NCI-H1105 treated with DMSO at 0.1 percent for 48 hours (cell line): ENCODE results near the gene OR7A5.
"Not testable (repeated sequence)": the region's sequence is repeated elsewhere in the genome, so short reads cannot be mapped to it uniquely, and the experiment has no call there.

ENCODE experiments used
- DNase-seq: peaks from one replicate; lab custom pipeline; 2025; lab: John Stamatoyannopoulos, UW

The OR7A5 gene

DNA sequence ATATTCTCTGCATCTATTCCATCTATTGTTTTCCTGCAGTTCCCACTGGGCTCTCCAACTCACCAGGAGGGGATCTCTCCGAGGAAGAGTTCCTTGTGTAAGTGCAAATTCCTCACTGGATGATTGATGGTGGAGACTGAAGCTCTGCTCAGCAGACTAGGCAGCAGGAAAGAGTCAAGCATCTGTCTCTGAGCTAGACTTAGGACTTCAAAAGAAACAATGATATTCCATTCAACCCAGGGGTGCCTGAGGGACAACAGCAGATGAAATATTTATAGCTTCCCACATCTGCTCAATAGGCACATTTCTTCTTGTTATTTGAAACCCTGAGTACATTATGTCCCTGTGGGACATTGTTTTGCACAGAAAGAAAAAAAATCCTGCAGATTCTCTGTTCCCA, at the start of gene OR7A5, which contains the start of gene OR7C1:
TSS of gene OR7A5 (minus strand) at position 175 of the 400 bp plus-strand sequence. CDS start 6,944 bp downstream, outside the sequence.
TSS of gene OR7C1 (minus strand) at position 175 of the 400 bp plus-strand sequence. CDS start 35,049 bp downstream, outside the sequence.
- DNase-seq, result no peak

DNA sequence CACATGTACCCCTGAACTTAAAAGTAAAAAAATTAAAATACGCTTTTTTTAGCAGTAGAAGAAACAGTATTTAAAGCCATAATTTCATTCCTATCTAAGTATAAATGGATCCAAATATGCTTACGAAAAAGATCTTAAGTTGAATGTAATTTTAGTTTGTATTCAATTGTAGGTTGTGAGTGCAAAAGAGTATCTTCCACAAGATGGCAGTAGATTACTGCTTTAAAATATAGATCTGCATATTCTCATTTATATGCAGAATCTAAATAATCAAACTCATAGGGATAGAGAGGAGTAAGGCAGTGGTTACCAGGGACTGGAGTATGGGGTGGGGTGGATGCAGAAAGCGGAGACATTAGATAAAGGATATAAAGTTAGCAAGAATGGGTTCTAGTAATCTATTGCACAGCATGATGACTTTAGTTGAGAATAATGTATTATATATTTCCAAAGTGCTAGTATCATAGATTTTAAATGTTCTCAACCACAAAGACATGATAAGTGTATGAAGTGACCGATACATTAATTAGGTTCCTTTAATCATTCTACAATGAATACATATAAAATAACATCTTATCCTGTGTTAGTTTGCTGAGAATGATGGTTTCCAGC, 36.7 kb upstream of the OR7A5 start:
- DNase-seq, result no peak

DNA sequence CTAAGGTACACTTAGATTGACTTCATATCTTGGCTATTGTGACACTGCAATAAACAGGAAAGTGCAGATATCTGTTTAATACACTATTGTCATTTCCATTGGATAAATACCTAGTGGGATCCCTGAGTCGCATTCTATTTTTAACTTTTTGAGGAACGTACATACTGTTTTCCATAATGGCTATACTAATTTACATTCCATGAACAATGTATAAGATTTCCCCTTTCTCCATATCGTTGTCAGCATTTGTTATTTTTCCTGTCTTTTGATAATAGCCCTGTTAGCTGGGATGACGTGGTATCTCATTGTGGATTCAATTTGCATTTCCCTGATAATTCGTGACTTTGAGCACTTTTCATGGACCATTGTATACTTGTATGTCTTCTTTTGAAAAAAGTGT, 33.5 kb upstream of the OR7A5 start:
- DNase-seq, result no peak

DNA sequence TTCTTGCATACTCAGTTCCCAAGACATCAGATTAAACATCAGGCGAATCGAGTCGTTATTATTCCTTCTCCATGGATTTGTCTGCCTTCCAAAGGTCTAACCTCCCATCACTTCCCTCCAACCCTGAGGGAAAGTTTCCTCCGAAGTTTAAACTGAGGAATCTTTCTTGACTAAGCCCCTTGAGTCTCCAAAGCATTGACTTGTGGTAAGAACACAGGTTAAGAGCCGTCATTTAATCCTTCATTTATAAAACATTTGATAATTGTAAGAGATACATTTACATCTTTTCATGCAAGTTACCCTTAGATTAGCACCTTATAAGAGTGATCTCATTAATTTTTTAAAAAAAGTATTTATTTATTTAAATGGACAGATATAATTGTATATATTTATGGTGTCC, 13.8 kb upstream of the OR7A5 start, which contains the start of gene OR7A10:
TSS of gene OR7A10 (minus strand) at position 101 of the 400 bp plus-strand sequence. CDS start 7,045 bp downstream, outside the sequence.
- DNase-seq, result no peak

DNA sequence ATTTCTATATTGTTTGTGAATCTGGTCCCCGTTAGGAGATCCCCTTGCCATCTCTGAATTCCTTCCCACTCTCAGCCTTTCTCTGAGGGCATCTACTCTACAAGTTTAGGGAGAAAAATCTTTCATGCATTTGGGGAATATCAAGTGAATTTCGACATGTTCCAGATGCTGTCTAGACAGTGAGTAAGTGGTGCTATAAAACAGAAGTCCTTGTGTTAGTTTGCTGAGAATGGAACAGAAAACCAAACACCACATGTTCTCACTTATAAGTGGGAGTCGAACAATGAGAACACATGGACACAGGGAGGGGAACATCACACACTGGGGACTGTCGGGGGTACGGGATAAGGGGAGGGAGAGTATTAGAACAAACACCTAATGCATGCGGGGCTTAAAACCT, 8.6 kb upstream of the OR7A5 start:
- DNase-seq, result no peak

DNA sequence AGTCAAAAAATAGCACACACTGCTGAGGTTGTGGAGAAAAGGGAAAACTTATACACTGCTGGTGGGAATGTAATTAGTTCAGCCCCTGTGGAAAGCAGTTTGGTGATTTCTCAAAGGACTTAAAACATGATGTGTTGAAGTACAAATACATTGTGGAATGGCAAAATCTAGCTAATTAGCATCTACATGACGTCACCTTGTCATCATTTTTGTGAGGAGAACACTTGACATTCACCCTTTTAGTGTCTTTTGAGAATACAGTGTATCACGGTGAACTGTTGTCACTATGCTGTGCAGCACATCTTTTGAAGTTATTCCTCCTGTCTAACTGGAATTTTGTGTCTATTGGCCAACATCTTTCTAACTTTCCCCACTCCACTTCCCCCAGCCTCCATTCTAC, 8.2 kb upstream of the OR7A5 start:
- DNase-seq, result no peak

DNA sequence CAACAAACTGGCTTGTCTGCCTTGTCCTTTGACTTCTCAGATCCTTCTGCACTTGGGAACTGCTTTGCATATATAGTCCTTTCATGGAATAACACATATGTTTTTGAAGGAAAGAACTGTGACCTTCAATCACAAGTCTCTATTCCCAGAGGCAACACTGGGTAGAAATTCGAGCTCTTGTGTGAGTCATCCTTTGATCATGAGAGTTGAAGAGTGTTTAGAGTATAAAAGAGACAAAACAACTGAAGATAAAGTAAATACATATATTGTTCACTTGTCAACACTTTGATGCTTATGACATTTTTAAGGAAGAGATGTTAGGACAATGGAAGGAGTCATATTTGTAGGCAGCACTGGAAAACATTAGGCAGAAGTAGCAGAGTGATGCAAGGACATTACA, 5.2 kb upstream of the OR7A5 start:
- no peak for DNase-seq

DNA sequence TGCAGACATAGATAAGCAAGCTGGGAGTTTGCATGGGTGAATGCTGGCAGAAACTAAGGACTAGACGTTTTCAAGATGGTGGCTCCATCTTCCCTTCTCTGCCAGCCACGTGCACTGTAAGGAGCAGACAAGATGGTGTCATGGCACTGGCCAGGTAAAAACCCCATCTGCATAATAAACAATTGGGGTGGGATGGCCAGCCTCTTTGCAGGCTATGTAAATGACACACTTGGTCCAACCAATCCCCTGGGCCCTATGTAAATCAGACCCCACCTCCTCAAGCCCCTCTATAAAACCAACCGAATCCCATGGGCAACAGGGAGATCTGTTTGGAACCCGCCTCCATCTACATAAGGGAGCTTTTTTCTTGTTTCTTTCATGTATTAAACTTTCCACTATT, 2.4 kb upstream of the OR7A5 start:
- DNase-seq, result no peak

DNA sequence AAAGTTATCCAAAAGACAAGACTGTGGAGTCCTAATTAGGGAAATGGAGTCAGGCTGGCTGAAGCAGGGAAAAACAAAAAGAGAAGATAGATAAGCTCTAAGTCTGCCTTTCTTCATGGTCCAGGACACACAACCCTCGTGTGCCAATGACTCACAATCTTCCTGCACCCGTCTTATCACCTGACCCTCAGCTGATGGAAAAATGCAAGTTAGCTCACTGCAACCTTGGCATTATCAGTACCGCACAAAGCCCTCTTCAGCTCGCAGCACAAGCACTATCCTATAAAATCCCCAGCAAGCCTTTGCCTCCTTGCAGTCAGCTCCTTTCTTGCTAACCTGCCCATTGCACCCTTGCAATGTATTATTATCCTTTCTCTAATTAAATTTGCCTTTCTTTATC, 4.3 kb downstream of the OR7A5 start:
- no peak for DNase-seq

DNA sequence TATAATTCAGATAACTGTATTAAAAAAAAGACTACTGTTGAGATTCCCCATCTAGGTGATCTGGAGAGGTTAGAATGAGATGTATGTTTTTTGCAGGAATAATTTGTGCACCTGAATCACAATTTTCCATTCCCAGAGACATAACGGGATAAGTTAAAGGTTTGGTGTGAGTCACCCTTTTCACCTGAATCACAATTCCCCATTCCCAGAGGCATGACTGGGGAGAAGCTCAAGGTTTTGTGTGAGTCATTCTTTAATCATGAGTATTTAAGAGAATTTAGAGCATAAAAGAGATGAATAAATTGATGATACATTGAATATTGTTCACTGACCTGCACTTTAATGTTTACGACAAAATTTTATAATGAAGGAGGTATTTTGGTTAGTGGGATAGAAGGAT, 9.0 kb downstream of the OR7A5 start:
- no peak for DNase-seq

DNA sequence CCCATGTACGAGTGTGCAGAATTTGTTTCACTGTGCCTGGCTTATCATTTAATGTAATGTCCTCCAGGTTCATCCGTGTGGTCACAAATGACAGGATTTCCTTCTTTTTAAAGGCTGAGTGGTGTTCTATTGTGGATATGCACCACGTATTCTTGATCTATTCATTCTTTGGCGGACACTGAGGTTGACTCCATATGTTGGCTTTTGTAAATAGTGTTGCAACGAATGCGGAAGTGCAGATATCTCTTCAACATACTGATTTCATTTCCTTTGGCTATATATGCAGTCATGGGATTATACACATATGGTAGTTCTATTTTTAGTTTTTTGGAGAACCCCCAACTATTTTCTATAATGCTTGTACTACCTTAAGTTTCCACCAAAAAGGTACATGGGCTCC, 13.0 kb downstream of the OR7A5 start:
- no peak for DNase-seq

DNA sequence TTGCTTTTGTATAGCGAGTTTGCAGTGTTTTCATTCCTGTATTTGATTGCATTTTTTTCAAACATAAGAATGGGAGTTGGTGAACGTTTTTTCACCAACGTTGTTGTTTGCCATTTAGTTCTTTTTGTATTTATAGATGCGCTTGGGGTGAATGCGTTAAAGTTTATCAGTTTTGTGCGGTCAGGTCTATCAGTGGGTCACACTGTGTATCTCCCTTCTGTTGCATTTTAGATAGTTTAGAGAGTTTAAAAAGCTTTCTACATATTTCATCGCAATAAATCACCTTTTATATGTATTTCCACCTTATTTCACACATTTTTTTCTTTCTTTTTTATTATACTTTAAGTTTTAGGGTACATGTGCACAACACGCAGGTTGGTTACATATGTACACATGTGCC, 16.4 kb downstream of the OR7A5 start:
- DNase-seq, result no peak

DNA sequence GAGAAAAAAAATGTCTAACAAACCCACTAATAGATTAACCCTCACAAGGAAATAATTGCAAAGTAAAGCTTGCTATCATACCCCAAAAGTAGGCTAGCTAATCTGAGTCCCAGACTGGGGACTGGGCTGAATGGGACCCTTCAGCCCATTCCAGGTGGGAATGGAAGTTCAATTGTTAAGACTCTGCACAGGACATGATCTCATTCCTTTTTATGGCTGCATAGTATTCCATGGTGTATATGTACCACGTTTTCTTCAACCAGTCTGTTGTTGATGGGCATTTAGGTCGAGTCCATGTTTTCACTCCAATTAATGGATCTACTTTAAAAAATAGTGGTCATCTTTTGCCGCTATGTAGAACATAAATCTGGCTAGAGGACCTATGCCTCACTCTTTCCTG, 17.9 kb downstream of the OR7A5 start:
- no peak for DNase-seq

DNA sequence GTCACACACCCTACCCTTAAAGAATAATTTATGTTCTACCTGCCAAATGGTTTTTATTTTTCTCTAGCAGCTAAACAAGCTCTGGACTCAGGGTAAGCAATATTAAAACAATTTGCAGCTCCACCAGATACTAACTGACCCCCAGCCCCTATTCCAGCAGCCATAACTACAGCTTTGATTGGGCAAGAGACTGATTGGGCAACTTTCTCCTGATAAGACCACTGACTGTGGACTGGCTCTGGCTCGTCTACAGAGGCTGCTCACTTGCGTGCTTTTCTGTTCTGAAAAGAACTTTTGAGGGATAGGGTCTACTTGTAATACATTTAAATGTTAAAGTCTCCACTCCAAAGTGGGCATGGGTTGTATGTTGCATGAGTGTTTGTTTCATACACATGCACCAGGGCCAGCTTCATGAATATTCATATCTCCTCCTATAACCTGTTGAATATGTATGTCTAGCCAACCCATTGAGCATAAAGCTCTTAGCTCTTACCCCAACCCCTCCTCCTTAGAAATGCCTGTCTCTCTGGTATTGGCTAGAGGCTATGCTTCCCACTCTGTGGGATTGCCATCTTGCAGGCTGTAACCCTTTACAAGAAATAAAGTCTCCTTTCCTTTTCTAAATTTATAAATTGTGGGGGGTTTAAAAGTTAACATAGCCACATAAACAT, 19.9 kb downstream of the OR7A5 start:
- no peak for DNase-seq

DNA sequence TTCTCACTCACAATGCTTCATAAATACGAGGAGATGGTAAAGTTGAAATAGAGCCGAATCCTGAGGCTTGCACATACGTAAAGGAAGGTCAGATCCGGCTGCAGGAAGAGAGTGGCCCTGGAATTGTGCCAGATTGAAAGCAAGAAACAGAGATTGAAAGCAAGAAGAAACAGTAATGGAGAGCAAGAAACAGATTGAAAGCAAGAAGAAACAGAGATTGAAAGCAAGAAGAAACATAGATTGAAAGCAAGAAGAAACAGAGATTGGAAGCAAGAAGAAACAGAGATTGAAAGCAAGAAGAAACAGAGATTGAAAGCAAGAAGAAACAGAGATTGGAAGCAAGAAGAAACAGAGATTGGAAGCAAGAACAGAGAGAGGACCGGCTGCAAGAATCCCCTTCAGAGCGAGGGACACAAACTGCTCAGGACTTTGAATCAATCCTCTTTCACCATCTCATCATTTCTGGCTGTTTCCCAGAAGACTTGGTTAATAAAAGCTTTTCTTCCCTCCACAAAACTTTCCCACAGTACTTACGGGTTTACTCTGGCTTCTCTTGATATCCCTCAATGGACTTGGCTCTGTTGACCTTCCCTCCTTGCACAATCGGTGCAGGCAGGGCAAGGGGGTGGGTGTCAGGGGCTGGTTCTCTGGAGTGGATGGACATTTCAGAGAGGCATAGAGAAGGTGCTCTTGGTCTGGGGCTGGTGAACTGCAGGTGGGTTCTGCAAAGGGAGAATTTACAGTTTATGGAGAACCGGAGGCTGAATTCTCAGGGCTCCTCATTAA, 25.5 kb downstream of the OR7A5 start:
- no peak for DNase-seq

DNA sequence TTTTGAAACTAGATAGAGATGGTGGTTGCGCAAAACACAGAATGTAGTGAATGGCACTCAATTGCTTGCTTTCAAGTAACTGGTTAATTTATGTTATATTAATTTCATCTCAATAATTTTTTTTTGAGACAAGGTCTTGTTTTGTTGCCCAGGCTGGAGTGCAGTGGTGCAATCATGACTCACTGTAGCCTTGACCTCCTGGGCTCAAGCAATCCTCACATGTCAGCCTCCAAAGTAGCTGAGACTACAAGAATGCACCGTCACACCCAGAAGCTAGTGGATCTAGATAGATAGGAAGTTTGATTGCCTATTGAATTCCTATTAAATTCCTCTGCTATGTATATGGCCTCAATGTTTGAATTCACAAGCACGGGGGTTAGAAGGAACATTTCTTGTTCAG, 30.2 kb downstream of the OR7A5 start:
- no peak for DNase-seq

DNA sequence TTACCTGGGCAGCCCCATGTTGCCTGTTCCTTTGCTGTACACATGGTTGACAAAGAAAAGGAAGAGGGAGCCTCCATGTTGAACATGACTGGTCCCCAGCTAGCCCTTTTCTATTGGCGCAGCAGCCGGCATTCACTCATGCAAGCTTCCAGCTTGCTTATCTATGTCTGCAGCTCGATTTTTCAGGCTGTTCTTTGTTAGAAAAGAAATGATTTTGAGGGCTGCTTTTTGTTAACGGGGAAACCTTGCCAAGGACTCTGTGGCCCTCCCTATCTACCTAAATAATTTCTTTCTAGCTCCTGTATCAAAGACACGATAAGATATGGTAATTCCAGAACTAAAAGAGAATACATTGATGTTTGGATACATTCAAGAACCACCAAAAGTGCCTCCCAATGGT, 36.2 kb downstream of the OR7A5 start:
- DNase-seq, result no peak

DNA sequence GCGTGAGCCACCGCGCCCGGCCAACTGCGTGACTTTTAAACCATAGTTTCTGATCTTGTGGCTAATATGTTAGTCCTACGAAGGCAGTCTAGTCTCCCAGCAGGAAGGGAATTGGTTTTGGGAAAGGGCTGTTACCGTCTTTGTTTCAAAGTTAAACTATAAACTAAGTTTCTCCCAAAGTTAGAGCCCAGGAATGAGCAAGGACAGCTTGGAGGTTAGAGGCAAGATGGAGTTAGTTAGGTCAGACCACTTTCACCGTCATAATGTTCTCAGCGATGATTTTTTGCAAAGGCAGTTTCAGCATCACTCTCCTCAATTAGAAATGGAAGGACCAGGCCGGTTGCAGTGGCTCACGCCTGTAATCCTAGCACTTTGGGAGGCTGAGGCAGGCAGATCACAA, 39.0 kb downstream of the OR7A5 start:
- no peak for DNase-seq

DNA sequence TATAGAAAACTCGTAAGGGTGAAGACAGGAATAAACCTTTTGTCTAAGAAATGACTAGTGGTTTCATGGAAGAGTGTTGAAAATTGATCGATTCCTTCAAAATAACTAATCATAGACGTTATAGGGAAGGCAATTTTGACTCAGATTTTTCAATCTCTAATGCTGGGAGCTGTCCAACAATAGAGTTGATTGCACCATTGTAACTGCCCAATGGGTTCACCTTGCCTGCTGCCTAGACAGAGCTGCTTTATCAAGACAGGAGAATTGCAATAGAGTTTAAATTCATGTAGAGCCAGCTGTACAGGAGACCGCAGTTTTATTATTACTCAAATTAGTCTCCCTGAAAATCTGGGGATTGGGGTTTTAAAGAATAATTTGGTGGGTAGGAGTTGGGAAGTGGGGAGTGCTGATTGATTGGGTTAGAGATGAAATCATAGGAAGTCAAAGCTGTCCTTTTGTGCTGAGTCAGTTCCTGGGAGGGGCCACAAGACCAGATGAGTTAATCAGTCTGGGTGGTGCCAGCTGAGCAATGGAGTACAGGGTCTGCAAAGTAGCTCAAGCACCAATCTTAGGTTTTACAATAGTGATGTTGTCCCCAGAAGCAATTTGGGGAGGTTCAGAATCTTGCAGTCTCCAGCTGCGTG, 39.8 kb downstream of the OR7A5 start:
- no peak for DNase-seq

DNA sequence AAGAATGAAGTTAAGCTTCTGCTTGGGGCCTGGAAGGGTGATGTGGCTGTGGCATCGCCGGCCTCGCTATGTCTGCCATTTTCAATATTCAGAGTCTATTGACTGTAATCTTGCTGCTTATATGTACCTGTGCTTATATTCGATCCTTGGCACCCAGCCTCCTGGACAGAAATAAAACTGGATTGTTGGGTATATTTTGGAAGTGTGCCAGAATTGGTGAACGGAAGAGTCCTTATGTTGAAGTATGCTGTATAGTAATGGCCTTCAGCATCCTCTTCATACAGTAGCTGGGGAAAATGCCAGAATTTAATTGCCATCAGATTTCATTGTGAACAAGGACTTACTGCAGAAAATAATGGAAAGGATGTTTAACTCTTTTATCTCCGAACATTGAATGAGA, 42.7 kb downstream of the OR7A5 start:
- DNase-seq, result peak; percentile 81

DNA sequence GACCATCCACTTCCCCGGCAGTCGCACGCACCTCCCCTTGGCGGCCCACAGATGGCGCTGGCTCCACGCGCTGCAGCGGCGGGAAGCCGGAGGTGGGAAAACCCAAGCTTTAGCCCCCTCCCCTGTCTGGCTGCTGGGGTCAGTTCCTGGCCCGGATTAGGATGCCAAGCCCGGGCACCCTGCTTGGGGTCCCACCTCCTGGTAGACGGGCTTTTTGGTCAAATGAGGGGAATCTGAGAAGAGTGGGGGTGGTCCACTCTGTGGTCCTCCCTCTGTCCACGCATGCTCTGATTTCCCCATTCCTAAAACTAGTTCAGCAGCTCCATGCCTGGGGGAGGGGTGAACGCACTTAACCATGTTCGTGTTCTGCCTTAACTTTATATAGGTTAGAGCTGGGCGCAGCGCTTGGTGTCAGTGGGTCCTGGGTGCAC, 48.5 kb downstream of the OR7A5 start:
- DNase-seq, result no peak

DNA sequence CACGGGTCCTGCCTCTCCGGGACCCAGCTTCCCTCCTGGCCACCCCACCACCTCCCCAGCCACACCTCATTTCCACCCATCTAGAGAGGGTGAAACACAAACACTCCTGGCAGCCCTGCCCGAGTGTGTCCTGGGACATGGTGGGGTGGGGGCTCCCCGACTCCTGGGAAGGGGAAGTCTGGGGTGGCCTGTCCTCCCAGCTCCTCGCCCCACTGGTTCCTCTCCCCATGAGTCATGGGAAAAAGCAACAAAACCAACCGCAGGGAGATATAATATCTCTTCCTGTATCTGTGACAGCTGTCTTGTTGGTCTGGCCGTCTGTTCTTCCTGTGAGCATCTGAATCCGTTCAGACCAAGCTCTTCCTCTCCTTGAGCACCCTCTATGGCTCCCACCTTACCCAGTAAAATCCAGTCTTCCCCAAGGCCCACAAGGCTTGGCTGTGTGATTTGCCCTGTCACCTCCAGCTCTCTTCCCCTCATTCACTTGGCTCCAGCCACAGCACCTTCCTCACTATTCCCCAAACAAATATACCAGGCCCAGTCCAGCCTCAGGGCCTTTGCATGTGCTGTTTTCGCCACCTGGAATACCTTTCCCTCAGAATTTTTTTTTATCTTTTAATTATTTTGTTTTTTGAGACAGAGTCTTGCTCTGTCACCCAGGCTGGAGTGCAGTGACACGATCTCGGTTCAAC, 49.7 kb downstream of the OR7A5 start:
- not testable (repeated sequence) for DNase-seq
